ENCODE measurements around the gene RABGAP1L.

GRCh38 chr1:174376030-174376429 lies 216.7 kb downstream of the RABGAP1L start:
- TF ChIP-seq POLR2A (IDR thresholded peaks at IDR 0.05; ENCODE audit: low read length) (no peak), GATA1 (IDR thresholded peaks at IDR 0.05; ENCODE audit: low read depth, low read length) (no peak)

All from erythroblast (primary cell).